ENCODE data around the gene SRRT. TPM values are rescaled to one million over a fixed set of nuclear protein-coding genes. Genes with fewer than 3 reads are reported as not detected.
"Not testable (repeated sequence)": the region's sequence is repeated elsewhere in the genome, so short reads cannot be mapped to it uniquely, and the experiment has no call there.

Gene SRRT
- total RNA-seq, 1 donor from 2014 or later = 62.9 TPM

DNA sequence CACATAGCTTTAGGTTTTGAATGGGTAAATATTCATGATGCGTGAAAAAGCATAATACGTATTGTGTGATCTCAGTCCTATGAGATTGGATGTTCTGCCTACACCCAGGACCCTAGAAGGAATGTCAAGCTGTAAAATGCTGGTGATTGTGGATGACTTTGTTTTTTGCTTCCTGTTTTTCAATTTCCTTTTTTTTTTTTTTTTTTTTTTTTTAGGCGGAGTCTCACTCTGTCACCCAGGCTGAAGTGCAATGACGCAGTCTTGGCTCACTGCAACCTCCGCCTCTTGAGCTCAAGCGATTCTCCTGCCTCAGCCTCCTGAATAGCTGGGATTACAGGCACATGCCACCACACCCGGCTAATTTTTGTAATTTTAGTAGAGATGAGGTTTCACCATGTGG lies 35.5 kb downstream of the SRRT start:
- intact Hi-C loops (cut with DNase I); DNase-seq (ENCODE audit: low spot score): not testable (repeated sequence)

DNA sequence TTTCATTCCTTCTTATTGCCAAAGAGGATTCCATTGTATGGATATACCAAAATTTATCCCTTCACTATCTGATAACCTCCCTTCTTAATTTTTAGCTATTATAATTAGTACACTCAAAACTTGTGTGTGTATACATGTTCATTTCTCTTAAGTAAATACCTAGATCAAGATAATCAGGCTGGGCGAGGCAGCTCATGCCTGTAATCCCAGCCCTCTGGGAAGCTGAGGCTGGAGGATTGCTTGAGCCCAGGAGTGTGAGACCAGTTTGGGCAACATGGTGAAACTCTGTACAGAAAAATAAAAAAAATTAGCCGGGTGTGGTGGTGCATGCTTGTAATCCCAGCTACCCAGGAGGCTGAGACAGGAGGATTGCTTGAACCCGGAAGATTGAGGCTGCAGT lies 36.6 kb downstream of the SRRT start:
- no peak for DNase-seq (ENCODE audit: low spot score)
- intact Hi-C loops (cut with DNase I) = no loop called here

- DNase-seq (ENCODE audit: low spot score) = no peak
- intact Hi-C loops (cut with DNase I) = no loop called here
Measured at GRCh38 chr7:100914208-100914878, 39.4 kb downstream of the SRRT start.

- intact Hi-C loops (cut with DNase I) = no loop called here
- DNase-seq (ENCODE audit: low spot score) = no peak
Measured at GRCh38 chr7:100914879-100915447, 40.1 kb downstream of the SRRT start.

DNA sequence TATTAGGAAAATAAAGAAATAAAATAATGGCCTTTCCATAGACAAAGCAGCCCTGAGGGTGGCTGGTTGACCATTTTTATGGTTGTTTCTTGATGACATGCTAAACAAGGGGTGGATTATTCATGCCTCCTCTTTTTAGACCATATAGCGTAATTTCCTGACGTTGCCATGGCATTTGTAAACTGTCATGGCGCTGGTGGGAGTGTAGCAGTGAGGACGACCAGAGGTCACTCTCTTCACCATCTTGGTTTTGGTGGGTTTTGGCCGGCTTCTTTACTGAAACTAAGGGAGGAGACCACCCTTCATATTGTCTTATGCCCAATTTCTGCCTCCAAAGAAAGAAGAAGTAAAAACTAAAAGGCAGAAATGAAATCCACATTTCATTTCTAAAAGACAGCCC lies 44.4 kb downstream of the SRRT start:
- intact Hi-C loops (cut with DNase I); DNase-seq (ENCODE audit: low spot score): not testable (repeated sequence)

GRCh38 chr7:100919779-100920437 lies 45.0 kb downstream of the SRRT start:
- not testable (repeated sequence) for DNase-seq (ENCODE audit: low spot score)

DNA sequence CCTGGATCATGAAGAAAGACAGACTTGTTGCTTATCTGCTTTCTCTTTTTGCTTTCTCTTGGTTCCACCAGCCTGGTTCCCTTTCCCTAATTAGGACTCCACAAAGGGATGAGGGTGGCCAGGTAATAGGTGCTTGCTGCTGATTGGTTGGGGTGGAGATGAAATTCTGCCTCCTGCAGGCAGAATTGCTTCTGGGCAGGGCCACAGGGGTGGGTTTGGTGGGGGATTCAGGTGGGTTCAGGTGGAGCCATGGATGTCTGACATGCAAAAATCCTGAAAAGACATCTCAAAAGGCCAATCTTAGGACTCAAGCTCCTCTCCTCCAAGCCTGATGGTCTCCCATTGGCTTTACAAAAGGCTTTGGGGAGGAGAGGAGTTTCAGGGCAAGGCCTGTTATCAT lies 46.1 kb downstream of the SRRT start:
- DNase-seq (ENCODE audit: low spot score) = no peak
- intact Hi-C loops (cut with DNase I) = no loop called here

More at GRCh38 chr7:100919779-100920437, 45.0 kb downstream of the SRRT start:
- intact Hi-C loops (cut with DNase I) = not testable (repeated sequence)

DNA sequence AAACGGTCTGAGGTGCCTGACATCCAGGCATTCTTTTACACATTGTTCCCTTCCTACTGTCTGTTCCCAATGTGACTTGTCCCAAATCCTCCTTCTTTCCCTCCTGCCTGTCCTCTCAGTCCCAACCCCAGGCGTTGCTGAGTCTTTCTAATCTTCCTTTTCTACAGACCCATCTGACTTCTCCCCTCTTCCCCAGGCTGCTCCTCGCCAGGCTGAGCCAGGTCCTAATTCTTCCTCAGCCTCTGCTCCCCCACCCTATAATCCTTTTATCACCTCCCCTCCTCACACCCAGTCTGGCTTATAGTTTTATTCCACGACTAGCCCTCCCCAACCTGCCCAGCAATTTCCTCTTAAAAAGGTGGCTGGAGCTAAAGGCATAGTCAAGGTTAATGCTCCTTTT lies 48.7 kb downstream of the SRRT start:
- intact Hi-C loops (cut with DNase I); DNase-seq (ENCODE audit: low spot score): not testable (repeated sequence)

DNA sequence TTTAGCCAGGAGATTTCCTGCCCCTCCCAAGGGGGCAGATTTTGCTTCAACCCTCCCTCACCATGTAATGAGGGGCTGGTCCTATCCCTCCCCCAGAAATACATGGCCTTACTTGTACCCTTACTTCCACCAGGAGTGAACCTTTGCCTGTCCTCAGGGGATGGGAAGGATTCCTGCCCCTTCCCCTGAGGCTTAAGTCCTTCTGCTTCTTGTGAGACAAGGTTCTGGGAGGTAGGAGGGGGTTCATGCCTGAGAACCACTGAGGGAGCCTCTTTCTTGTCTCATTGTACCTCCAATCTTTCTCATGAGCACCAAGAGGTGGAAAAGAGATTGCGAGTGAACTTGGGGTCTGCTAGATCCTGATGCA lies 54.9 kb downstream of the SRRT start:
- no peak for DNase-seq (ENCODE audit: low spot score)
- intact Hi-C loops (cut with DNase I) = no loop called here

DNA sequence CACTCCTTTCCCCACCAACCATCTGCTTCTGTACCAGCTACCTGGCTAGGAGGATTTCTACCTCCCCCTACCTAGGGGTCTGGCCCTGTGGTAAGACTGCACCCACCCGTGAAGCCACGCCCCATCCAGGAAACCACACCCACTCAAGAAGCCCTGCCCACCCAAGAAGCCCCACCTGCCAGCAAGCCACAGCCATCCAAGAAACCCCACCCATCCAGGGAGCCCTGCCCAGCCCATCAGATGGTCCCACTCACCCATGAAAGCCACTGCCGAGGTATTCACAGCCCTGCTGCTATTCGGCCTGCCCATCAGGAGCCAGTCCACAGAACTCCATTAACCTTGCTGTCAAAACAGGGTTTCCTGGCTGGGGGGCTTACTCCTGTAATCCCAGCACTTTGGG lies 58.8 kb downstream of the SRRT start:
- DNase-seq (ENCODE audit: low spot score) = no peak
- intact Hi-C loops (cut with DNase I) = no loop called here

DNA sequence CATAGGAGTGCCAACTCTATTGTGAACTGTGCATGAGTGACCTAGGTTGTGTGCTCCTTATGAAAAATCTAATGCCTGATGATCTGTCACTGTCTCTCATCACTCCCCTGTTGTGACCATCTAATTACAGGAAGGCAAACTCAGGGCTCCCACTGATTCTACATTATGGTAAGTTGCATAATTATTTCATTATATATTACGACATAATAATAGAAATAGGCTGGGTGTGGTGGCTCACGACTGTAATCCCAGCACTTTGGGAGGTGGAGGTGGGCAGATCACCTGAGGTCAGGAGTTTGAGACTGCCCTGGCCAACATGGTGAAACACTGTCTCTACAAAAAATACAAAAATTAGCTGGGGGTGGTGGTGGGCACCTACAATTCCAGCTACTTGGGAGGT lies 60.5 kb downstream of the SRRT start:
- intact Hi-C loops (cut with DNase I); DNase-seq (ENCODE audit: low spot score): not testable (repeated sequence)

- intact Hi-C loops (cut with DNase I); DNase-seq (ENCODE audit: low spot score): not testable (repeated sequence)
Measured at GRCh38 chr7:100936167-100936566, 61.3 kb downstream of the SRRT start.

Small RNA genes lying within 50 kb of the gene (microRNA-seq; reads per million reads assigned to microRNA genes)
- gene MIR6875 = not detected

Other genes starting within 250 kb of the SRRT start
- 0.13 TPM for gene TFR2, start 233.6 kb upstream of the SRRT start, total RNA-seq
- not detected for gene ACTL6B, start 218.7 kb upstream of the SRRT start, total RNA-seq
- 123 TPM for gene GNB2, start 201.4 kb upstream of the SRRT start, total RNA-seq
- 23.9 TPM for gene GIGYF1, start 180.9 kb upstream of the SRRT start, total RNA-seq
- gene POP7, start 169.0 kb upstream of the SRRT start, total RNA-seq = 25.1 TPM
- gene EPO, start 154.6 kb upstream of the SRRT start, total RNA-seq = not detected
- not detected for gene ZAN, start 141.5 kb upstream of the SRRT start, total RNA-seq
- 23.9 TPM for gene EPHB4, start 47.6 kb upstream of the SRRT start, total RNA-seq
- gene SLC12A9, start 22.4 kb upstream of the SRRT start, total RNA-seq = 6.9 TPM
- 24.4 TPM for gene TRIP6, start 7.7 kb upstream of the SRRT start, total RNA-seq
- 2.1 TPM for gene UFSP1, start 14.6 kb downstream of the SRRT start, total RNA-seq
- 2.1 TPM for gene ACHE, start 20.8 kb downstream of the SRRT start, total RNA-seq
- 0.86 TPM for gene MUC3A, start 74.4 kb downstream of the SRRT start, total RNA-seq
- 0.19 TPM for gene MUC12, start 94.5 kb downstream of the SRRT start, total RNA-seq
- not detected for gene MUC17, start 145.0 kb downstream of the SRRT start, total RNA-seq
- 16.6 TPM for gene TRIM56, start 210.4 kb downstream of the SRRT start, total RNA-seq